ENCODE data around the gene MNAT1.
"Not testable (repeated sequence)": the region's sequence is repeated elsewhere in the genome, so short reads cannot be mapped to it uniquely, and the experiment has no call there.

- TF ChIP-seq POLR2A, CTCF (IDR thresholded peaks at IDR 0.05): not testable (repeated sequence)
These were observed 117.1 kb downstream of the MNAT1 start for GRCh38 chr14:60851692-60852091.
